HL-60/S4 treated with phorbol 12-myristate 13-acetate at 8.2 ng/mL for 4 days and 3 days (cell line): ENCODE results near the gene CATSPER2.
"Not testable (repeated sequence)": the region's sequence is repeated elsewhere in the genome, so short reads cannot be mapped to it uniquely, and the experiment has no call there.

Experiments
- in situ Hi-C: fragments of 300-500 bp; cut with MboI; formaldehyde crosslinking; loops from 2 replicates; pipeline ENCODE4 v1.15.0; 2022; ENCODE audit warnings: low sequenced_read_pairs

Gene CATSPER2

DNA sequence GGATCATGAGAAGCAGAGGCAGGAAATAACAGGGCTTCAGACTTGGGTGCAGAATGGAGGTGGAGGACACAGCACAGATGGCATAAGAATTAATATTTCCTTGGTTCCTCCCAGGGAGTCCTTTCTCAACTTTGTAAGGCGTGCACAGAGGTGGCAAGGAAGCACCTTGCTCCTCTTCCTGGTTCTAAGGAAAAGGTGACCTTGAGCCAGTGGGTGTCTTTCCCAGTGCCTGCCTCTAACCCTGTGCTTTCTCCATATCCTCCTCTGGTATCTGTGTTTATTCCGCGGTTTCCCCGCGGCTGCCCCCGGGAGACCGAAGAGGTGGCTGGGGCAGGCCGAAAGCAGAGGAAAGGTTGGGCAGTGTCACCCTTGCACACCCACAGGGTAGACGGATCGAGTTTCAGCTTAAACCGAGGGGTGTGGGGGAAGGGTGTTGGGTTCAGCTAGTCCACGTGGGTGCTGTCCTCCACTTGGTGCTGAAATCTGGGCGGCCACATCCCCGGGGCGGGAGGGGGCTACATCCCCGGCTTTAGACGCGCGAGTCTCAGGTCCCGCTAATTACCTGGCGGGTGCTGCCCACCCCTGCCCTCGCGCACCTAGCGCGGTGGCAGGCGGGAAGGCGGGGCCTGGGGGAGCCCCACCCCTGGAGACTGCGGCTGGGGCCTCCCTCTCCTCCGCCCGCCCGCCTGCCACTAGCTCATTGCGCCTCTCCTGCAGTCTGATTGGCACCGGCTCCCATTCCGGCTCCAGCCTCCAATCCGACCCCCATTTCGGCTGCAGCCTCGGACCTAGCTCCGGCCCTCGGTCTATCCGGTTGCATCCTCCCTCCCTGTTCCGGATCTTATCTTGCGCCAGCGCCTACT lies 55.1 kb downstream of the CATSPER2 start, which contains the start of gene CKMT1B:
CKMT1B (plus strand) TSS at position 700 of the 863 bp plus-strand sequence. CDS start 192 bp downstream, outside the sequence.
- in situ Hi-C loops = not testable (repeated sequence)

DNA sequence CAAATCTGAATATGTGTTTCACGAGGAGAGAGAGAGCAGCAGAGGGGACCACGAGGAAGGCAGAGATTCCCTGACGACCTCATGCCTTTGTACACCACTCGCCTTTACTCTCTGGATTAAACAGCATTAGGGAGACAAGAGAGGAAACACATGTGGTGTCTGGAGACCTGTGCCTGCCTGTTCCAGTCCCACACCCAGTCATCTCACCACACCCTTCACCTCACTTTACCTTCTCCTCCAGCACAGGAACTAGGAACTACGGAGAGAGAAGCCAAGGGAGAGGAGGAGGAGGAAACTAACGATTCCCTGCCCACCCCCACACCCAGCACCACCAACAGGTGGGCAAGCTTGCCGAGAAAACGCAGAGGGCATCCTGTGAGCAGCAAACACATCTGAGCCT lies 55.8 kb downstream of the CATSPER2 start:
- in situ Hi-C loops = not testable (repeated sequence)

DNA sequence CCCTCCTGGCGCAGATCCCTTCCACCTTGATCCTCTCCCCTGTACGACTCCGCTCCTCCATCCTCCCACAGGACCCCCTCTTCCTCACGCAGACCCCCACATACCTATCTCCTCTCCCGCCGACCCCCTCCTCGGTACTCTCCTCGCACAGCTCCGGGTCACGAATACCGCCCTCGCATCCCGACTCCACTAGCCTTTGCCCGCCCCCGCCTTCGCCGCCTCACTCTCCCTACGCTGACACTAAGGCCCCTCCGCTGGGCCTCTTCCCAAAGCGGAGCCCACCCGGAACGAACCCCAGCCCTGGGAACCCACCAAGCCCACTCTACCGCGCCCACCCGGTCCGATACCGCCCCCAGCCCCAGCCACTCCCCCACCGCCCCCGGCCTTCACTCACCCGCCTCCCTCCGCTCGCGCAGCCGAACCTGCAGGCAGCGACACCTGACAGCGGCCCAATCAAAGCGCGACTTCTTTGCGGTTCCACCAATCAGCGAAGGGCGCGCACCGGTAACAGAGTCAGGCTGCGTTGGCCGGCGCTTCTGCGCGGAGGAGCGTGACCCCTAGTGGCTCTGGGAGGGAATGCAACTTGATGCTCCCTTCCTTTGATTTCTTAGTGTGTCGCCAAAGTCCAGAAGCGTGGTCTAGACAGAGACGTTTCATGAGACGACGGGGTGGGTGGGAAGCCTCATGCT lies 58.7 kb downstream of the CATSPER2 start, which contains the start of gene PPIP5K1:
PPIP5K1 (minus strand) TSS at position 431 of the 689 bp plus-strand sequence. CDS start 5,704 bp downstream, outside the sequence.
- in situ Hi-C loops = not testable (repeated sequence)
